Panc1 (cell line): Measurements from ENCODE around the gene PDE1C. TPM values are rescaled to one million over a fixed set of nuclear protein-coding genes. Genes with fewer than 3 reads are reported as not detected.

Source experiments
- ATAC-seq: fragments of 200-7000 bp; cut with Tn5 transposase; 2 replicates; pipeline ENCODE4 v1.9.1; 2020; ENCODE audit warnings: mild to moderate bottlenecking, moderate library complexity
- BruUV-seq: library from RNA; stranded (reverse); fragments of 400-500 nt; replicated peaks from 2 replicates; lab custom pipeline; 2021; lab: Mats Ljungman, UMichigan
- CTCF ChIA-PET: fragments of 300-600 bp; sonication (Branson Sonifier 250); formaldehyde crosslinking; loops from one replicate; lab custom pipeline; 2022; ENCODE audit warnings: antibody characterized with exemption; lab: Charles Lee
- POLR2A ChIA-PET: fragments of 300-600 bp; sonication (Branson Sonifier 250); formaldehyde crosslinking; loops from one replicate; lab custom pipeline; 2022; ENCODE audit warnings: antibody characterized with exemption; lab: Charles Lee
- DNase-seq: peaks from one replicate; pipeline ENCODE4 v3.0.0-alpha.2; 2010; ENCODE audit warnings: low read depth, low spot score
- H3K27ac ChIP-seq: 2 replicates; pipeline ENCODE4 v1.5.1; 2011; ENCODE audit warnings: mild to moderate bottlenecking, low read length, inconsistent platforms
- H3K27me3 ChIP-seq: fragments of 200-500 bp; sonication (Bioruptor generic); 2 replicates; pipeline ENCODE4 v1.6.0; 2014; ENCODE audit warnings: low read length, inconsistent platforms; ENCODE audit not compliant: control insufficient read depth, insufficient read depth
- H3K36me3 ChIP-seq: fragments of 200-500 bp; sonication (Bioruptor generic); 2 replicates; pipeline ENCODE4 v1.5.1; 2014; ENCODE audit warnings: inconsistent platforms, mild to moderate bottlenecking, low read length, moderate library complexity; ENCODE audit not compliant: control insufficient read depth, insufficient read depth
- H3K4me1 ChIP-seq: 2 replicates; pipeline ENCODE4 v1.5.1; 2011; ENCODE audit warnings: inconsistent platforms, mild to moderate bottlenecking, low read length, moderate library complexity; ENCODE audit not compliant: control insufficient read depth, insufficient read depth
- H3K4me3 ChIP-seq, 2 experiments: 2 replicates each; pipeline ENCODE4 v1.5.1; 2011 to 2012; ENCODE audit warnings: low read depth in 2 of 2, low read length in 2 of 2, mild to moderate bottlenecking in 2 of 2, inconsistent platforms in 1 of 2, moderate library complexity in 1 of 2
- H3K9me3 ChIP-seq: fragments of 200-500 bp; sonication (Bioruptor generic); 2 replicates; pipeline ENCODE4 v1.5.1; 2014; ENCODE audit warnings: low read depth, mild to moderate bottlenecking, inconsistent platforms, low read length, moderate library complexity; ENCODE audit not compliant: control insufficient read depth, insufficient read depth
- POLR2AphosphoS5 ChIP-seq: IDR thresholded peaks from 2 replicates; pipeline ENCODE4 v1.6.1; 2012; ENCODE audit warnings: mild to moderate bottlenecking, low read depth, low read length, moderate library complexity
- SIN3A ChIP-seq: IDR thresholded peaks from 2 replicates; pipeline ENCODE4 v1.6.1; 2012; ENCODE audit warnings: low read depth, mild to moderate bottlenecking, low read length, moderate library complexity, borderline replicate concordance; ENCODE audit not compliant: insufficient read depth
- TCF7L2 ChIP-seq: IDR thresholded peaks from 2 replicates; pipeline ENCODE4 v1.6.1; 2011; ENCODE audit warnings: mild to moderate bottlenecking, low read depth, low read length, inconsistent platforms
- in situ Hi-C: cut with HindIII; loops from 2 replicates; pipeline ENCODE4 v1.10.0; 2016; ENCODE audit warnings: low sequenced_read_pairs, low pct_unique_long_range_greater_than_20kb
- intact Hi-C: fragments of 100-400 bp; cut with micrococcal nuclease; formaldehyde crosslinking; loops from one replicate; pipeline ENCODE4 v1.10.0; 2022; ENCODE audit not compliant: unreplicated experiment
- total RNA-seq: library from RNA; stranded (reverse); gene quantifications from one replicate; pipeline ENCODE4 v1.2.1, GENCODE V29; 2021; ENCODE audit not compliant: unreplicated experiment
- TF ChIP-seq, protein P1 (sequence below), 2 experiments: IDR thresholded peaks; 2 replicates each; pipeline ENCODE4 v1.6.1; 2011 to 2012; ENCODE audit warnings: low read depth in 2 of 2, control low read depth in 1 of 2, low read length in 1 of 2, mild to moderate bottlenecking in 1 of 2, moderate library complexity in 1 of 2; ENCODE audit not compliant: insufficient read depth in 1 of 2
- TF ChIP-seq, protein P2 (sequence below): fragments of 450-650 bp; IDR thresholded peaks from 2 replicates; pipeline ENCODE4 v1.5.1; 2017; ENCODE audit warnings: mild to moderate bottlenecking

Gene PDE1C
- total RNA-seq, 1 experiment from 2014 or later: not detected

DNA sequence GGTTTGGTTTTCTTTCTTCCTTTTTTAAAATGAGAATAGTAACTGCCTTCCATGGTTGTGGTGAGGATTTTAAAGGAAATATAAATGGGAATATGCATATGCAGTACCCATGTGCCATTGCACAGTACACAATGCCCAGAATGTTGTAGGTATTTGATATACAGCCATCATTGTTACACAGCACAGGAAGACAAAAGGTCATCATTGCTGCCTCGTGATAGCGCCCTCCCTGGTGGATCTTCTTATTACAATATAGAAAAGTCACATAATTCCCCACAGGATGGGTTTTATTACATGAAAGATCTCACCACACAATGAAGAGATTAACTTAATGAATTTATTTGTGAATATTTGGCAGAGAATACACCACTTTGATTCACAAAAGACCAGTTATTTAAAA lies 306.7 kb downstream of the PDE1C start:
- Histone ChIP-seq H3K4me3 (no peak overlapping the region), H3K27ac (no peak overlapping the region), H3K9me3 (no peaks in the 10 kb centered on the region), H3K36me3 (no peaks in the 10 kb centered on the region), H3K27me3 (no peaks in the 10 kb centered on the region), H3K4me1 (no peaks in the 10 kb centered on the region)
- no peak for DNase-seq
- no peak for TF ChIP-seq SIN3A
- TF ChIP-seq POLR2AphosphoS5: no peak
- TF ChIP-seq, protein P1, sequence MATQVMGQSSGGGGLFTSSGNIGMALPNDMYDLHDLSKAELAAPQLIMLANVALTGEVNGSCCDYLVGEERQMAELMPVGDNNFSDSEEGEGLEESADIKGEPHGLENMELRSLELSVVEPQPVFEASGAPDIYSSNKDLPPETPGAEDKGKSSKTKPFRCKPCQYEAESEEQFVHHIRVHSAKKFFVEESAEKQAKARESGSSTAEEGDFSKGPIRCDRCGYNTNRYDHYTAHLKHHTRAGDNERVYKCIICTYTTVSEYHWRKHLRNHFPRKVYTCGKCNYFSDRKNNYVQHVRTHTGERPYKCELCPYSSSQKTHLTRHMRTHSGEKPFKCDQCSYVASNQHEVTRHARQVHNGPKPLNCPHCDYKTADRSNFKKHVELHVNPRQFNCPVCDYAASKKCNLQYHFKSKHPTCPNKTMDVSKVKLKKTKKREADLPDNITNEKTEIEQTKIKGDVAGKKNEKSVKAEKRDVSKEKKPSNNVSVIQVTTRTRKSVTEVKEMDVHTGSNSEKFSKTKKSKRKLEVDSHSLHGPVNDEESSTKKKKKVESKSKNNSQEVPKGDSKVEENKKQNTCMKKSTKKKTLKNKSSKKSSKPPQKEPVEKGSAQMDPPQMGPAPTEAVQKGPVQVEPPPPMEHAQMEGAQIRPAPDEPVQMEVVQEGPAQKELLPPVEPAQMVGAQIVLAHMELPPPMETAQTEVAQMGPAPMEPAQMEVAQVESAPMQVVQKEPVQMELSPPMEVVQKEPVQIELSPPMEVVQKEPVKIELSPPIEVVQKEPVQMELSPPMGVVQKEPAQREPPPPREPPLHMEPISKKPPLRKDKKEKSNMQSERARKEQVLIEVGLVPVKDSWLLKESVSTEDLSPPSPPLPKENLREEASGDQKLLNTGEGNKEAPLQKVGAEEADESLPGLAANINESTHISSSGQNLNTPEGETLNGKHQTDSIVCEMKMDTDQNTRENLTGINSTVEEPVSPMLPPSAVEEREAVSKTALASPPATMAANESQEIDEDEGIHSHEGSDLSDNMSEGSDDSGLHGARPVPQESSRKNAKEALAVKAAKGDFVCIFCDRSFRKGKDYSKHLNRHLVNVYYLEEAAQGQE (IDR thresholded peaks at IDR 0.05; ENCODE audit: insufficient read depth in 1 of 2, low read depth in 2 of 2, low read length in 1 of 2): no peak
- TF ChIP-seq, protein P2, sequence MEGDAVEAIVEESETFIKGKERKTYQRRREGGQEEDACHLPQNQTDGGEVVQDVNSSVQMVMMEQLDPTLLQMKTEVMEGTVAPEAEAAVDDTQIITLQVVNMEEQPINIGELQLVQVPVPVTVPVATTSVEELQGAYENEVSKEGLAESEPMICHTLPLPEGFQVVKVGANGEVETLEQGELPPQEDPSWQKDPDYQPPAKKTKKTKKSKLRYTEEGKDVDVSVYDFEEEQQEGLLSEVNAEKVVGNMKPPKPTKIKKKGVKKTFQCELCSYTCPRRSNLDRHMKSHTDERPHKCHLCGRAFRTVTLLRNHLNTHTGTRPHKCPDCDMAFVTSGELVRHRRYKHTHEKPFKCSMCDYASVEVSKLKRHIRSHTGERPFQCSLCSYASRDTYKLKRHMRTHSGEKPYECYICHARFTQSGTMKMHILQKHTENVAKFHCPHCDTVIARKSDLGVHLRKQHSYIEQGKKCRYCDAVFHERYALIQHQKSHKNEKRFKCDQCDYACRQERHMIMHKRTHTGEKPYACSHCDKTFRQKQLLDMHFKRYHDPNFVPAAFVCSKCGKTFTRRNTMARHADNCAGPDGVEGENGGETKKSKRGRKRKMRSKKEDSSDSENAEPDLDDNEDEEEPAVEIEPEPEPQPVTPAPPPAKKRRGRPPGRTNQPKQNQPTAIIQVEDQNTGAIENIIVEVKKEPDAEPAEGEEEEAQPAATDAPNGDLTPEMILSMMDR: no peak; the same call in 1 of the 2 replicates
- TF ChIP-seq TCF7L2: no peak
- in situ Hi-C loops: no loop called here
- ChIA-PET POLR2A (no interaction called here), CTCF (no interaction called here)
- intact Hi-C loops: no loop called here
- no TSS peak for BruUV-seq
- ATAC-seq: no peak

GRCh38 chr7:31761646-31762045 lies 308.6 kb downstream of the PDE1C start:
- H3K36me3 ChIP-seq: no peaks in the 10 kb centered on the region
- no peak overlapping the region for H3K27ac ChIP-seq
- intact Hi-C loops (no loop called here), in situ Hi-C loops (no loop called here)
- H3K4me3 ChIP-seq: no peak overlapping the region
- CTCF ChIA-PET: no interaction called here
- no peaks in the 10 kb centered on the region for H3K27me3 ChIP-seq
- H3K4me1 ChIP-seq: no peaks in the 10 kb centered on the region
- POLR2A ChIA-PET: no interaction called here
- BruUV-seq: no TSS peak
- DNase-seq (no peak), ATAC-seq (no peak)
- H3K9me3 ChIP-seq: no peaks in the 10 kb centered on the region
- TF ChIP-seq, protein P1 (IDR thresholded peaks at IDR 0.05; ENCODE audit: insufficient read depth in 1 of 2, low read depth in 2 of 2, low read length in 1 of 2): no peak
- TF ChIP-seq SIN3A (no peak), POLR2AphosphoS5 (no peak), TCF7L2 (no peak)
- TF ChIP-seq, protein P2: no peak
